Nephron (organoid): Measurements from ENCODE around the gene ASB9.

Experiments
- H3K27ac Mint-ChIP-seq, 3 experiments: 2 replicates each; pipeline ENCODE4 v1.8.0; 2020; ENCODE audit warnings: mixed read lengths in 3 of 3, mild to moderate bottlenecking in 2 of 3, moderate library complexity in 1 of 3
- H3K27me3 Mint-ChIP-seq: 2 replicates; pipeline ENCODE4 v1.8.0; 2021; ENCODE audit warnings: low read depth, mild to moderate bottlenecking, moderate library complexity, mixed read lengths
- H3K36me3 Mint-ChIP-seq: 2 replicates; pipeline ENCODE4 v1.8.0; 2020; ENCODE audit warnings: low read depth, mixed read lengths
- H3K4me1 Mint-ChIP-seq: 2 replicates; pipeline ENCODE4 v1.8.0; 2020; ENCODE audit warnings: mixed read lengths
- H3K4me3 Mint-ChIP-seq, 3 experiments: 2 replicates each; pipeline ENCODE4 v1.8.0; 2020; ENCODE audit warnings: mild to moderate bottlenecking in 3 of 3, mixed read lengths in 3 of 3, moderate library complexity in 2 of 3
- H3K9me3 Mint-ChIP-seq: 2 replicates; pipeline ENCODE4 v1.8.0; 2020; ENCODE audit warnings: mixed read lengths
- TF ChIP-seq, protein P1 (sequence below), 3 experiments: fragments of 200-600 bp; sonication (generic); IDR thresholded peaks; one replicate each; pipeline ENCODE4 v1.5.0; 2021; ENCODE audit warnings: antibody characterized with exemption in 3 of 3; ENCODE audit not compliant: unreplicated experiment in 3 of 3

ASB9 gene

GRCh38 chrX:15240414-15240813, 29.5 kb downstream of the ASB9 start:
- TF ChIP-seq, protein P1, sequence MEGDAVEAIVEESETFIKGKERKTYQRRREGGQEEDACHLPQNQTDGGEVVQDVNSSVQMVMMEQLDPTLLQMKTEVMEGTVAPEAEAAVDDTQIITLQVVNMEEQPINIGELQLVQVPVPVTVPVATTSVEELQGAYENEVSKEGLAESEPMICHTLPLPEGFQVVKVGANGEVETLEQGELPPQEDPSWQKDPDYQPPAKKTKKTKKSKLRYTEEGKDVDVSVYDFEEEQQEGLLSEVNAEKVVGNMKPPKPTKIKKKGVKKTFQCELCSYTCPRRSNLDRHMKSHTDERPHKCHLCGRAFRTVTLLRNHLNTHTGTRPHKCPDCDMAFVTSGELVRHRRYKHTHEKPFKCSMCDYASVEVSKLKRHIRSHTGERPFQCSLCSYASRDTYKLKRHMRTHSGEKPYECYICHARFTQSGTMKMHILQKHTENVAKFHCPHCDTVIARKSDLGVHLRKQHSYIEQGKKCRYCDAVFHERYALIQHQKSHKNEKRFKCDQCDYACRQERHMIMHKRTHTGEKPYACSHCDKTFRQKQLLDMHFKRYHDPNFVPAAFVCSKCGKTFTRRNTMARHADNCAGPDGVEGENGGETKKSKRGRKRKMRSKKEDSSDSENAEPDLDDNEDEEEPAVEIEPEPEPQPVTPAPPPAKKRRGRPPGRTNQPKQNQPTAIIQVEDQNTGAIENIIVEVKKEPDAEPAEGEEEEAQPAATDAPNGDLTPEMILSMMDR (IDR thresholded peaks at IDR 0.05; ENCODE audit: unreplicated experiment in 3 of 3), result no peak
- Mint-ChIP-seq H3K4me1 (no peaks in the 10 kb centered on the region), H3K4me3 (no peak overlapping the region), H3K36me3 (no peaks in the 10 kb centered on the region), H3K27me3 (no peaks in the 10 kb centered on the region), H3K9me3 (no peaks in the 10 kb centered on the region), H3K27ac (no peak overlapping the region)

DNA sequence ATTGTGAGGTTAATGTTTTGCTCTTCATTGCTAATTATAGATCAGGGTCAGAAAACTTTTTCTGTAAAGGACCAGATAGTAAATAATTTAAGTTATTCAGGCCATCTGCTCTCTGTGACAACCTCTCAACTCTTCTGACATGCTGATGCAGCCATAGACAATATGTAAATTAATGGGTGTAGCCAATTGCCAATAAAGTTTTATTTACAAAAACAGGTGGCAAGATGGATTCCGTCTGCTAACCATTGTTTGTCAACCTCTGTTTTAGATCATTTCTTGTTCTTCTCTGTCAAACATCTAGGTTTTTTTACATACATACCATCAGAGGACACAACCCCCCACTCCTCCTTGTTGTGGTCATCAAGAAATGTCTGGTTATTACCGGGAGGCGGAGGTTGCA, 33.7 kb downstream of the ASB9 start:
- no peak overlapping the region for H3K27ac Mint-ChIP-seq
- H3K4me1 Mint-ChIP-seq, result no peaks in the 10 kb centered on the region
- H3K36me3 Mint-ChIP-seq, result no peaks in the 10 kb centered on the region
- peaks cover 3% of the 10 kb centered on the region for H3K9me3 Mint-ChIP-seq
- H3K27me3 Mint-ChIP-seq, result peaks cover 3% of the 10 kb centered on the region
- TF ChIP-seq, protein P1 (IDR thresholded peaks at IDR 0.05; ENCODE audit: unreplicated experiment in 3 of 3), result no peak
- no peak overlapping the region for H3K4me3 Mint-ChIP-seq

GRCh38 chrX:15235001-15235400, 34.9 kb downstream of the ASB9 start:
- Mint-ChIP-seq H3K4me3 (no peak overlapping the region), H3K36me3 (no peaks in the 10 kb centered on the region), H3K27ac (no peak overlapping the region), H3K4me1 (no peaks in the 10 kb centered on the region), H3K9me3 (peaks cover 7% of the 10 kb centered on the region), H3K27me3 (peaks cover 3% of the 10 kb centered on the region)
- TF ChIP-seq, protein P1 (IDR thresholded peaks at IDR 0.05; ENCODE audit: unreplicated experiment in 3 of 3), result no peak

DNA sequence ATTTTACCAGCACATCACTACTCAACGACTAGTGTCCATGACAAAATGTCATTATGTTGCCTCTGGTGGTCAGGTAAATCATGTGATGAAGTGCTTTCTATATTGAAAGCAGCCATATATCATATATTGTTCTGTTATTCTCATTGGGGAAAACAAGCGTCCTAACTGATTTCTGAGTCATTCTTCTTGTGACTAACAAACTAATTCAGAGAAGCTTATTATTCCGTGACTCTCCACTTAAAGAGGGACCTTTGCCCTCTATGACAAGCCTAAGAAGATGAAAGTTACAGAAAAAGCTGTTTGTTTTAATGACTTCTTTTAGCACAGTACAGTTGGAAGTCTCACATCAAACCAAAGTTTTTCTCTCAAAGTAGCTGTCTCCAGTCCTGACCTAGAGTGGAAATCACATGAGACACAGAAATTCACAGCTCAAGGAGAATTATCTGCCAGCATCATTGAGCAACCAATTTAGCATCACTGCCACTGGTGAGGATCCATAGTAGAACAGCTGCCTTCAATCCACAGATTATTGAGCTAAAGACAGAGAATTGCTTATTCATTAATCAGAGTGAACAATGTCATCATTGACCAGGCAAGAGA, 36.4 kb downstream of the ASB9 start:
- Mint-ChIP-seq H3K27ac (no peak overlapping the region), H3K36me3 (no peaks in the 10 kb centered on the region), H3K27me3 (peaks cover 3% of the 10 kb centered on the region), H3K4me1 (no peaks in the 10 kb centered on the region), H3K9me3 (peaks cover 7% of the 10 kb centered on the region), H3K4me3 (no peak overlapping the region)
- TF ChIP-seq, protein P1 (IDR thresholded peaks at IDR 0.05; ENCODE audit: unreplicated experiment in 3 of 3), result no peak

GRCh38 chrX:15224747-15225146, 45.1 kb downstream of the ASB9 start:
- Mint-ChIP-seq H3K27ac (no peak overlapping the region), H3K4me3 (no peak overlapping the region), H3K9me3 (peaks cover 3% of the 10 kb centered on the region)

GRCh38 chrX:15221321-15221720, 48.6 kb downstream of the ASB9 start:
- H3K27ac Mint-ChIP-seq, result no peak overlapping the region
- H3K27me3 Mint-ChIP-seq, result no peaks in the 10 kb centered on the region
- TF ChIP-seq, protein P1 (IDR thresholded peaks at IDR 0.05; ENCODE audit: unreplicated experiment in 3 of 3), result no peak
- H3K9me3 Mint-ChIP-seq, result peaks cover 3% of the 10 kb centered on the region
- H3K36me3 Mint-ChIP-seq, result no peaks in the 10 kb centered on the region
- no peak overlapping the region for H3K4me3 Mint-ChIP-seq
- H3K4me1 Mint-ChIP-seq, result no peaks in the 10 kb centered on the region

More at GRCh38 chrX:15224747-15225146, 45.1 kb downstream of the ASB9 start:
- TF ChIP-seq, protein P1 (IDR thresholded peaks at IDR 0.05; ENCODE audit: unreplicated experiment in 3 of 3), result no peak
- Mint-ChIP-seq H3K4me1 (no peaks in the 10 kb centered on the region), H3K27me3 (no peaks in the 10 kb centered on the region), H3K36me3 (no peaks in the 10 kb centered on the region)
